BLaER1 (cell line): ENCODE data around the gene MICAL1.

Source experiments
- H3K27ac ChIP-seq: shearing (Covaris generic); formaldehyde crosslinking; 2 replicates; pipeline ENCODE4 v1.8.1; 2022
- H3K27me3 ChIP-seq: shearing (Covaris generic); formaldehyde crosslinking; 2 replicates; pipeline ENCODE4 v1.8.1; 2022
- H3K36me3 ChIP-seq: shearing (Covaris generic); formaldehyde crosslinking; 2 replicates; pipeline ENCODE4 v1.8.1; 2022
- H3K4me1 ChIP-seq: shearing (Covaris generic); formaldehyde crosslinking; 2 replicates; pipeline ENCODE4 v1.8.1; 2022
- H3K4me2 ChIP-seq: shearing (Covaris generic); formaldehyde crosslinking; 2 replicates; pipeline ENCODE4 v1.8.1; 2022
- H3K4me3 ChIP-seq: shearing (Covaris generic); formaldehyde crosslinking; 2 replicates; pipeline ENCODE4 v1.8.1; 2022
- H3K9ac ChIP-seq: shearing (Covaris generic); formaldehyde crosslinking; 2 replicates; pipeline ENCODE4 v1.8.1; 2022
- H3K9me3 ChIP-seq: shearing (Covaris generic); formaldehyde crosslinking; 2 replicates; pipeline ENCODE4 v1.8.1; 2022
- H4K20me1 ChIP-seq: shearing (Covaris generic); formaldehyde crosslinking; 2 replicates; pipeline ENCODE4 v1.8.1; 2022
- Cebpa-rat ChIP-seq: shearing (Covaris generic); IDR thresholded peaks from 2 replicates; pipeline ENCODE4 v1.8.1; 2022

Gene MICAL1

GRCh38 chr6:109440331-109441068, 15.1 kb downstream of the MICAL1 start, which contains the start of the genes PPIL6 and SMPD2:
Gene PPIL6, minus strand, starts transcription at chr6:109440628. Its CDS starts 38 bp downstream, at chr6:109440590.
Gene SMPD2, plus strand, starts transcription at chr6:109440724. Its CDS starts 398 bp downstream, at chr6:109441122.
- peak within 1 kb of the TSS; percentile 96 for H3K27ac ChIP-seq
- H3K36me3 ChIP-seq, result peaks cover 38% of the 10 kb centered on the region
- H3K9ac ChIP-seq, result peak within 1 kb of the TSS; percentile 95
- H3K4me2 ChIP-seq, result peak within 1 kb of the TSS; percentile 99
- H4K20me1 ChIP-seq, result peaks cover 41% of the 10 kb centered on the region
- H3K27me3 ChIP-seq, result no peaks in the 10 kb centered on the region; the same call in 1 of the 2 replicates
- H3K9me3 ChIP-seq, result no peaks in the 10 kb centered on the region
- no peak for TF ChIP-seq Cebpa-rat
- H3K4me3 ChIP-seq, result peak within 1 kb of the TSS; percentile 90
- H3K4me1 ChIP-seq, result peaks cover 47% of the 10 kb centered on the region

GRCh38 chr6:109436041-109436440, 19.5 kb downstream of the MICAL1 start:
- H3K27me3 ChIP-seq, result no peaks in the 10 kb centered on the region; the same call in 1 of the 2 replicates
- no peaks in the 10 kb centered on the region for H4K20me1 ChIP-seq
- no peak for TF ChIP-seq Cebpa-rat
- no peaks in the 10 kb centered on the region for H3K36me3 ChIP-seq
- no peak overlapping the region for H3K4me2 ChIP-seq
- H3K9ac ChIP-seq, result no peak overlapping the region
- H3K4me1 ChIP-seq, result peaks cover 30% of the 10 kb centered on the region
- H3K4me3 ChIP-seq, result no peak overlapping the region
- H3K9me3 ChIP-seq, result no peaks in the 10 kb centered on the region
- H3K27ac ChIP-seq, result no peak overlapping the region

GRCh38 chr6:109434456-109434855, 21.1 kb downstream of the MICAL1 start:
- Histone ChIP-seq H3K4me2 (no peak overlapping the region), H3K9me3 (no peaks in the 10 kb centered on the region), H3K27ac (no peak overlapping the region), H3K4me1 (peaks cover 23% of the 10 kb centered on the region), H4K20me1 (no peaks in the 10 kb centered on the region), H3K27me3 (no peaks in the 10 kb centered on the region; the same call in 1 of the 2 replicates), H3K9ac (no peak overlapping the region), H3K4me3 (no peak overlapping the region), H3K36me3 (no peaks in the 10 kb centered on the region)
- no peak for TF ChIP-seq Cebpa-rat

- Histone ChIP-seq H3K27ac (no peak overlapping the region), H3K4me1 (peaks cover 33% of the 10 kb centered on the region), H3K36me3 (no peaks in the 10 kb centered on the region), H3K9ac (no peak overlapping the region), H4K20me1 (no peaks in the 10 kb centered on the region), H3K9me3 (no peaks in the 10 kb centered on the region), H3K4me3 (no peak overlapping the region), H3K4me2 (no peak overlapping the region), H3K27me3 (no peaks in the 10 kb centered on the region)
- TF ChIP-seq Cebpa-rat, result no peak
Measured at GRCh38 chr6:109429496-109429895, 26.1 kb downstream of the MICAL1 start.

- H3K4me2 ChIP-seq, result no peak overlapping the region
- no peak overlapping the region for H3K4me3 ChIP-seq
- no peaks in the 10 kb centered on the region for H4K20me1 ChIP-seq
- no peaks in the 10 kb centered on the region for H3K36me3 ChIP-seq
- peak; percentile 32; the same call in 1 of the 2 replicates for TF ChIP-seq Cebpa-rat
- peaks cover 34% of the 10 kb centered on the region for H3K4me1 ChIP-seq
- no peaks in the 10 kb centered on the region for H3K9me3 ChIP-seq
- H3K27ac ChIP-seq, result no peak overlapping the region
- no peak overlapping the region for H3K9ac ChIP-seq
- H3K27me3 ChIP-seq, result no peaks in the 10 kb centered on the region
Measured at GRCh38 chr6:109428889-109429477, 26.6 kb downstream of the MICAL1 start.

GRCh38 chr6:109424946-109425345, 30.6 kb downstream of the MICAL1 start:
- no peak overlapping the region for H3K9ac ChIP-seq
- H3K4me1 ChIP-seq, result peaks cover 29% of the 10 kb centered on the region
- no peaks in the 10 kb centered on the region for H4K20me1 ChIP-seq
- 0 out of 2 replicates have a peak overlapping the region, but pooled peaks have one; percentile 5 for H3K27ac ChIP-seq
- H3K36me3 ChIP-seq, result no peaks in the 10 kb centered on the region
- H3K4me3 ChIP-seq, result no peak overlapping the region
- no peaks in the 10 kb centered on the region for H3K27me3 ChIP-seq
- no peak for TF ChIP-seq Cebpa-rat
- H3K4me2 ChIP-seq, result peak overlapping the region; percentile 75
- H3K9me3 ChIP-seq, result no peaks in the 10 kb centered on the region

GRCh38 chr6:109421184-109421583, 34.4 kb downstream of the MICAL1 start:
- Histone ChIP-seq H3K4me2 (no peak overlapping the region), H4K20me1 (no peaks in the 10 kb centered on the region), H3K4me1 (peaks cover 29% of the 10 kb centered on the region), H3K27me3 (no peaks in the 10 kb centered on the region), H3K27ac (no peak overlapping the region), H3K9ac (no peak overlapping the region), H3K36me3 (no peaks in the 10 kb centered on the region), H3K4me3 (no peak overlapping the region), H3K9me3 (no peaks in the 10 kb centered on the region)
- no peak for TF ChIP-seq Cebpa-rat

GRCh38 chr6:109420751-109421150, 34.8 kb downstream of the MICAL1 start:
- TF ChIP-seq Cebpa-rat, result no peak
- no peaks in the 10 kb centered on the region for H3K36me3 ChIP-seq
- no peak overlapping the region for H3K27ac ChIP-seq
- no peak overlapping the region for H3K9ac ChIP-seq
- H3K4me1 ChIP-seq, result peaks cover 29% of the 10 kb centered on the region
- H4K20me1 ChIP-seq, result no peaks in the 10 kb centered on the region
- no peak overlapping the region for H3K4me3 ChIP-seq
- no peak overlapping the region for H3K4me2 ChIP-seq
- H3K27me3 ChIP-seq, result no peaks in the 10 kb centered on the region
- no peaks in the 10 kb centered on the region for H3K9me3 ChIP-seq

- Histone ChIP-seq H3K9ac (no peak overlapping the region), H3K27ac (no peak overlapping the region), H3K27me3 (no peaks in the 10 kb centered on the region), H3K4me1 (peaks cover 6% of the 10 kb centered on the region; the same call in 1 of the 2 replicates), H3K4me2 (no peak overlapping the region), H3K9me3 (peaks cover 5% of the 10 kb centered on the region), H3K4me3 (no peak overlapping the region), H4K20me1 (no peaks in the 10 kb centered on the region), H3K36me3 (no peaks in the 10 kb centered on the region)
- peak; percentile 17; the same call in 1 of the 2 replicates for TF ChIP-seq Cebpa-rat
Measured at GRCh38 chr6:109417646-109418045, 37.9 kb downstream of the MICAL1 start.

GRCh38 chr6:109411034-109411433, 44.5 kb downstream of the MICAL1 start:
- Histone ChIP-seq H3K4me3 (no peak overlapping the region), H3K9ac (no peak overlapping the region), H3K27me3 (no peaks in the 10 kb centered on the region), H4K20me1 (no peaks in the 10 kb centered on the region), H3K36me3 (no peaks in the 10 kb centered on the region), H3K4me2 (no peak overlapping the region), H3K27ac (no peak overlapping the region), H3K9me3 (peaks cover 5% of the 10 kb centered on the region), H3K4me1 (no peaks in the 10 kb centered on the region)
- TF ChIP-seq Cebpa-rat, result no peak
